HG02571 (cell line): Measurements from ENCODE around the gene HDX.
"Not testable (repeated sequence)": the region's sequence is repeated elsewhere in the genome, so short reads cannot be mapped to it uniquely, and the experiment has no call there.

ENCODE experiments used
- ATAC-seq: cut with Tn5 transposase; IDR thresholded peaks from one replicate; pipeline ENCODE4 v1.9.1; 2021; ENCODE audit warnings: mild to moderate bottlenecking, moderate library complexity; ENCODE audit not compliant: unreplicated experiment

The HDX gene

GRCh38 chrX:84339507-84340364 is 162.5 kb downstream of the HDX start:
- ATAC-seq, result peak; percentile 66

DNA sequence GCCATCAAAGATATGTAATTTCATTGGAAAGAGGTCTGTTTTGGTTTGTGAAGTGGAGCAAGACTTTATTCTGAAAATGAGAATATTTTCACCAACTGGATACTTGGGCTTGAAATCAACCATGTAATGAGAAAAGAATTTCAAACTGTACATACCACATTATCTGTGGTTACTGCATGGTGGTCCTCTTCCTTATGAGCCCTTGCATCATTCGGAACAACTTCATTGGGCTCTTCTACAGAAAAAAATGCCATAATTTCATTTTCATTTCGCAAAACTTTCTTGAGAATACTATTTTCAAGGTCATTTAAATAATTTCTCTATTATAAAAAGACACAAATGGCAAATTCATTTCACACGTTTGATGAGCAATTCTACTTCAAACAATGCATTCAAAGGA is 165.6 kb downstream of the HDX start:
- ATAC-seq, result no peak

DNA sequence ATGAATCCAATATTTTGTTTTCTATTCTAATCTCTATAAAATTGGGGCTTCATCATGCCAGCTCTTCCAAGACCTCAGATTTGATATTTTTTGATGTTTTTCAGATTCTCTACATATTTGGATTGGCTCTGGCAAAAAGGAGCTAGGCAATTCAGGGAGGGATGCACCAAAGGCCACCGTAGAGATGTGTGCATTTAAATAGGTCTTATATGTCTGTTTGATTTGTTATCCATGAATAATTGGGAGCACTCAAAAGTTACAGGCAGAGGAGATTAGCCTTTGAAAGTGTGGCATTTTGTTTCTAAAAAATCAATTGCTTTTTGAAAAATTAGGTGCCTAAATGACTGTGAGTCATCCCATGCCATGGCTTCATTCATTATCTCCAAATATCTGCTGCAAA is 167.1 kb downstream of the HDX start:
- ATAC-seq, result no peak

GRCh38 chrX:84322083-84322827 is 180.0 kb downstream of the HDX start:
- no peak for ATAC-seq

- no peak for ATAC-seq
These were observed 181.6 kb downstream of the HDX start for GRCh38 chrX:84320614-84321013.

DNA sequence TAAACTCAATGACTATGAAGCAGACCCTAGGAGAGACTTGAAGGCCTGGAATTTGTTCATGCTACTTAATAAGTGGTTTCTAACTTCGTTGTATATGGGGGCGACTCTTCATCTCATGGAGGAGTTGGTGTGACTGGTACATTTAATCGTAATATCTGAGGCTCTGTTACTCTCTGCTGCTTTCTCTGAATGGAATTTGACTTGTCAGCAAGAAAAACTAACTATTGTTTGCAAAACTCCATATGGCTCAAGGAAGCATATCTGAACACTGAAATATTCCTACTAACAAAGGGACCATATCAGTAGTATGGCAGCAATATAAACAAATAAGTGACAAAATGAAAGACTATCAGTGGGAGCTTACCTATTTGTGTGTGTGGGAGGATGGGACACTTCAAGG is 182.2 kb downstream of the HDX start:
- ATAC-seq, result no peak

DNA sequence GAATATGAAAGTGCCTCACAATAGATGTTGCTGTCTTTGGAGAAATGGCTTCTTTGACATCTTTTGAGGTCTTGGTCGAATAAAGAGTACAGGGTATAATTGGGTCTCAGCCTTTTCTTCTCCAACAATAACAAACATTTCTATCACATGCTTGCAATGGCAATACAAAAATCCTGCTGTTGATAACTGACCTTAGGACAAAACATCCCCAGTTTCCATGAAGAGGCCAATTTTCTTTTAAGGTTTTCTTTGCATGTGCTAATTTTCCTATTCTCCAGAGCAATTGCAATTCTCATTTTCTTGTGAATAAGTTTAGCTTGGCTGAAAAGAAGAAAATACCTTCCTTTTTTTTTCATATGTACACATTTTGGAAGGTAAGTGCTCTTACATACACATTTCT is 183.6 kb downstream of the HDX start:
- ATAC-seq, result no peak

DNA sequence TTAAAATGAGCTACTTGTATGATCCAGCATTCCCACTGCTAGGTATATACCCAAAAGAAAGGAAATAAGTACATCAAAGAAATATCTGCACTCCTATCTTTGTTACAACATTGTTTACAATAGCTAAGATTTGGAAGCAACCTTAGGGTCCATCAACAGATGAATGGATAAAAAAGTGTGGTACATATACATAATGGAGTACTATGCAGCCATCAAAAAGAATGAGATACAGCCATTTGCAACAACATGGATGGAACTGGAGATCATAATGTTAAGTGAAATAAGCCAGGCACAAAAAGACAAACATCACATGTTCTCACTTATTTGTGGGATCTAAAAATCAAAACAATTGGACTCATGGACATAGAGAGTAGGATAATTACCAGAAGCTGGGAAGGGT is 186.3 kb downstream of the HDX start:
- not testable (repeated sequence) for ATAC-seq
